ENCODE results near the gene FAM89B.

FAM89B gene

DNA sequence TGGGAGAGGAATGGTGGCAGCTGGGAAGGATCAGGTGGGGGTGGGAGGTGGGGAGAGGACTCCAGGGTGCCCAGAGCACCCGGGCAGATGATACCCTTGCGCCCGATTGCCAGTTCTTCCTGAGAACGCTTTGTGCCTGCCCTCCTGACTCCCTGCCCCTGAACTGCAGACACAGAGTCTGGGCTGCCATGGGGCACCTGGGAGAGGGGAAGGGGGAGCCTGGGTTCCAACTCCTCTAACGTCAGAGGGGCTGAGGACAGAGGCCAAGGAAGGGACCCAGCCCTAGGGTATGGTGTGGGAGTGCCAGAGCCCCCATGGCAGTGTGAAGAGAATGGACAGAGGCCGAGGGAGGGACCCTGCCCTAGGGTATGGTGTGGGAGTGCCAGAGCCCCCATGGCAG is 24.2 kb downstream of the FAM89B start:
- TF ChIP-seq, protein P1, sequence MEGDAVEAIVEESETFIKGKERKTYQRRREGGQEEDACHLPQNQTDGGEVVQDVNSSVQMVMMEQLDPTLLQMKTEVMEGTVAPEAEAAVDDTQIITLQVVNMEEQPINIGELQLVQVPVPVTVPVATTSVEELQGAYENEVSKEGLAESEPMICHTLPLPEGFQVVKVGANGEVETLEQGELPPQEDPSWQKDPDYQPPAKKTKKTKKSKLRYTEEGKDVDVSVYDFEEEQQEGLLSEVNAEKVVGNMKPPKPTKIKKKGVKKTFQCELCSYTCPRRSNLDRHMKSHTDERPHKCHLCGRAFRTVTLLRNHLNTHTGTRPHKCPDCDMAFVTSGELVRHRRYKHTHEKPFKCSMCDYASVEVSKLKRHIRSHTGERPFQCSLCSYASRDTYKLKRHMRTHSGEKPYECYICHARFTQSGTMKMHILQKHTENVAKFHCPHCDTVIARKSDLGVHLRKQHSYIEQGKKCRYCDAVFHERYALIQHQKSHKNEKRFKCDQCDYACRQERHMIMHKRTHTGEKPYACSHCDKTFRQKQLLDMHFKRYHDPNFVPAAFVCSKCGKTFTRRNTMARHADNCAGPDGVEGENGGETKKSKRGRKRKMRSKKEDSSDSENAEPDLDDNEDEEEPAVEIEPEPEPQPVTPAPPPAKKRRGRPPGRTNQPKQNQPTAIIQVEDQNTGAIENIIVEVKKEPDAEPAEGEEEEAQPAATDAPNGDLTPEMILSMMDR (IDR thresholded peaks at IDR 0.05; ENCODE audit: borderline replicate concordance, insufficient read depth, low read depth, low read length): no peak
- no peak overlapping the region for H3K4me3 ChIP-seq (ENCODE audit: low read depth, low read length)

- H3K4me3 ChIP-seq (ENCODE audit: low read depth, low read length): no peak overlapping the region
These were observed 25.9 kb downstream of the FAM89B start for GRCh38 chr11:65598258-65598699.

GRCh38 chr11:65599216-65599954 is 27.0 kb downstream of the FAM89B start:
- TF ChIP-seq, protein P1 (IDR thresholded peaks at IDR 0.05; ENCODE audit: borderline replicate concordance, insufficient read depth, low read depth, low read length): no peak

More at GRCh38 chr11:65598258-65598699, 25.9 kb downstream of the FAM89B start:
- TF ChIP-seq, protein P1 (IDR thresholded peaks at IDR 0.05; ENCODE audit: borderline replicate concordance, insufficient read depth, low read depth, low read length): no peak

GRCh38 chr11:65599955-65600246 is 27.6 kb downstream of the FAM89B start:
- no peak overlapping the region for H3K4me3 ChIP-seq (ENCODE audit: low read depth, low read length)
- TF ChIP-seq, protein P1 (IDR thresholded peaks at IDR 0.05; ENCODE audit: borderline replicate concordance, insufficient read depth, low read depth, low read length): no peak

More at GRCh38 chr11:65599216-65599954, 27.0 kb downstream of the FAM89B start:
- H3K4me3 ChIP-seq (ENCODE audit: low read depth, low read length): no peak overlapping the region

DNA sequence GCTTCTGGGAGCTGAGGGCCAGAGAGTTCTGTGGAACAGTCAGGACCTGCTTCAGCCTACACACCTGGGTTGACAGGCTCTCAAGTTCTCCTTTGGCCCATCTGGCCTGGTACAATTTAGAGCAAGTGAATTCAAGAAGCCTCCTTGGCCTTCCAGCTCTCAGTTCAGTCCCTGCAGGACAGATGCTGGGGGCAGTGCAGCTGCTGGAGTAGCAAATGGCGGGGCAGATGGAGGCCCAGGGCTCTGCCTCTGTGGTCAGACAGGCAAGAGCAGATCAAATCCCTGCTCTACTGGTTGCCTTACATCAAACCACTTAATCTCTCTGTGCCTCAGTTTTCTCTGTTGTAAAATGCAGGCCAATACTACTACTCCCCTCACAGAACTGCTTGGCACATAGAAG is 31.9 kb downstream of the FAM89B start:
- no peak overlapping the region for H3K4me3 ChIP-seq (ENCODE audit: low read depth, low read length)
- TF ChIP-seq, protein P1 (IDR thresholded peaks at IDR 0.05; ENCODE audit: borderline replicate concordance, insufficient read depth, low read depth, low read length): no peak

DNA sequence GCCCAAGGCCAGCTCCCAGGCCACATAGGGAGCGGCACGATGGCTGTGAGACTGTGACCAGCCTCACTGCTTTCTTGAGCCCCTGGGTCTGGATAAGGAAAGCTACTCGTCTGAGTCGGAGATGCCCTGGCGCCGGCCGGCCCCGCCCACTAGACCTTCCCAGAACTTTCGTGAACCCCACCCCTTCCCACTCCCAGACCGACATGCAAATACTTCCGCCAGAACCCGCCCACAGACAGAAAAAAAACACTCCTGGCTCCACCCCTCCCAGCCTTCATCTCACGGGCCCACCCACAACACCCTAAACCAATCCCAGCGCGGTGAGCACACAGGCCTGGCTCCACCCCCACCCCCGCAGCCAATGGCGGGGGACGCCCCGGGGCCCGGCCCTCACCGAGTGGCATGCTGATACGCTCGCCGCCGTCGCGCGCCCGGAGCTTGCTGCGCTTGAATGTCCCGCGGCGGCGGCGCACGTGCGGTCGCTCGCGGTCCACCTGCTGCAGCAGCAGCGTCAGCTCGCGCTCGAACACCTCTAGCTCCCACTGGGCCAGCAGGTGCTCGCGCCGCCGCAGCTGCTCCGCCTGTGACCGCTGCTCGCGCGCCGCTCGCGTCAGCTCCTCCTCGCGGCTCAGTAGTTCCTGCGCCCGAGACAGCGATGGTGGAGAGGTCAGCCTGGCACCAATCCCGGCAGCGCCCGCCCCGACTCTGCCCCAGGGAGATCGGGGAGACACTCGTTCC is 34.7 kb downstream of the FAM89B start:
- TF ChIP-seq, protein P1 (IDR thresholded peaks at IDR 0.05; ENCODE audit: borderline replicate concordance, insufficient read depth, low read depth, low read length): no peak
- H3K4me3 ChIP-seq (ENCODE audit: low read depth, low read length): no peak overlapping the region
